Right lobe of liver (tissue), 6 donors: Measurements from ENCODE around the gene NCAPH2. TPM values are rescaled to one million over a fixed set of nuclear protein-coding genes. Genes with fewer than 3 reads are reported as not detected.
A peak's percentile ranks its signal among the peaks of the same experiment; 100 is the strongest.

ENCODE experiments used
- ATAC-seq, 4 donors: fragments of 200-7000 bp; cut with Tn5 transposase; one replicate each; pipeline ENCODE4 v1.9.1; 2020; ENCODE audit warnings: mild to moderate bottlenecking in 4 of 4, moderate library complexity in 4 of 4
- DNase-seq, 3 donors: peaks; one replicate each; pipeline ENCODE4 v3.0.0-alpha.2; 2020
- H3K27ac ChIP-seq, 3 donors: fragments of 200-600 bp; one replicate each; pipeline ENCODE4 v1.8.0; 2022
- H3K27me3 ChIP-seq, 2 donors: fragments of 200-600 bp; one replicate each; pipeline ENCODE4 v1.8.0; 2022
- H3K36me3 ChIP-seq, 4 donors: fragments of 200-600 bp; sonication (generic) in 1 of 4; one replicate each; pipeline versions ENCODE4 v1.5.1 to v1.8.0; 2017 to 2022; ENCODE audit warnings: control low read depth in 1 of 4
- H3K4me1 ChIP-seq, 4 donors: fragments of 200-600 bp; sonication (generic) in 1 of 4; one replicate each; pipeline versions ENCODE4 v1.5.1 to v1.8.0; 2017 to 2022; ENCODE audit warnings: control low read depth in 1 of 4
- H3K4me3 ChIP-seq, 3 donors: fragments of 200-600 bp; one replicate each; pipeline ENCODE4 v1.8.0; 2022
- H3K9me3 ChIP-seq, 4 donors: fragments of 200-600 bp; sonication (generic) in 1 of 4; one replicate each; pipeline versions ENCODE4 v1.5.1 to v1.8.0; 2017 to 2022; ENCODE audit warnings: control low read depth in 1 of 4
- CTCF ChIP-seq, 4 donors: fragments of 200-600 bp in 3 of 4; fragments of 450-650 bp in 1 of 4; IDR thresholded peaks; one replicate each; pipeline versions ENCODE4 v1.5.1 to v1.8.0; 2016 to 2022; ENCODE audit warnings: antibody characterized with exemption in 4 of 4, mild to moderate bottlenecking in 2 of 4
- POLR2A ChIP-seq: fragments of 450-650 bp; IDR thresholded peaks from one replicate; pipeline ENCODE4 v1.6.1; 2017; ENCODE audit warnings: antibody characterized with exemption, mild to moderate bottlenecking
- WGBS: methylation state at CpG from one replicate; pipeline ENCODE4 v1.1.6; 2018; ENCODE audit warnings: low coverage, low lambda C conversion rate; ENCODE audit not compliant: insufficient coverage; ENCODE audit errors: missing lambda C conversion rate; 5-methylcytosine and 5-hydroxymethylcytosine counted together
- intact Hi-C, 2 donors: fragments of 100-400 bp; cut with DNase I; formaldehyde crosslinking; loops; one replicate each; pipeline versions ENCODE4 v1.11.2 to v1.14.1; 2022
- long read RNA-seq: library from polyadenylated mRNA; unstranded; transcript quantifications from one replicate; pipeline ENCODE4 v2.0.0, GENCODE V29; 2019
- total RNA-seq, 6 experiments: library from RNA; depleted of rRNA in 2 of 6; stranded (reverse); fragments of >200 nt in 2 of 6; fragmentation: NEBNext Ultra II Directional in 3 of 6; extraction: Animal tissue kit (Norgen Biotek cat#: 25700) in 3 of 6; gene quantifications; one replicate each; pipeline versions ENCODE4 v1.1.0 to v1.2.4, GENCODE V29; 2016 to 2023
- donor health status: DM: no; HTN: yes; CAD: no.
- donor health status: DM: no; HTN: no; CAD: no.
- donor health status: DM: no; HTN: no; CAD: no.
- donor health status: DM: no; HTN: yes; CAD: no.
- donor health status: DM: no; HTN: yes; CAD: no.

The NCAPH2 gene
- 10 to 100 TPM; 11.4 to 17.3 (median 13.9) TPM for total RNA-seq
- long read RNA-seq, partial matches to known transcripts: 0 of 4 reads
- long read RNA-seq, other reads (novel, unspliced or antisense): 1 of 4 reads

DNA sequence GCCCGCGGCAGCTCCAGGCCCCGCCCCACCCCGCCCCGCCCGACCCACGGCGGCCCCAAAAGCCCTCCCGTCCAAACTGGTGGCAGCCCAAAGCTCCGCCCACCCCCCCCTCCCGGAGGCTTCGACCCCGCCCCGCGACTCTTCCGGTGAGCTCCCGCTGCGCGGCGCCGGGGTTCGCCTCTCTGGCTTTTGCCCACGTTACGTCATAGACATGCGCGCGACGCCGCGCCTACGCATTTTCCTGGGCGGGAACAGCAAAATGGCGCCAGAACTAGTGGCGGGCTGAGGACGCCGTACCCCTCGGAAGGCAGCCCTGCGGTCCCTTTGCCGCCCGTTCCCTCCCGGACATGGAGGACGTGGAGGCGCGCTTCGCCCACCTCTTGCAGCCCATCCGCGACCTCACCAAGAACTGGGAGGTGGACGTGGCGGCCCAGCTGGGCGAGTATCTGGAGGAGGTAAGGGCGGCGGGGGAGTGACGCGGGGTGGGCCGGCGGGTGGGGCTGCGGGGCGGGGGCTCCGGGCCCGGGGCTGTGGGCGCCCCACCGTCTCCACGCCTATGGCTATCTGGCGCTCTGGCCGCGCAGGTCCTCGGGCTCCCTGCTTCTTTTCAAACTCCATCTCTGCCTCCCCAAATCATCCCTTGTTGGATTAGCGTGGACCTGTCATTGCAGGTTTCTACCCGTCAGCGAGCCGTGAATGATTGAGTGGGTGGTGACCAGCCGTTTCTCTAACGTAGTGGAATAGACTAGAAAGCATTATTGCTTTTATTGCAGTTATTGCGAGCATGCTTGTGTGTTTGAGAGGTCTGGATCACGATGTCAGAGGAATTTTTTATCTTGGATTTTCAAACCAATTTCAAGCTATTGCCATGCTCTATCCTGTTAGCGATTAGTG lies at the start of gene NCAPH2:
Gene NCAPH2, plus strand, starts transcription at position 234 of the 894 bp plus-strand sequence. Its CDS starts 114 bp downstream, at position 348.
- no peaks in the 10 kb centered on the region for H3K9me3 ChIP-seq
- DNase-seq (peak; percentile 97 to 98 (median 97)), ATAC-seq (peak; percentile 80 to 89 (median 80))
- H3K27me3 ChIP-seq: no peaks in the 10 kb centered on the region
- under 1% methylated on average over 22 of the region's 76 CpGs for WGBS
- TF ChIP-seq CTCF (IDR thresholded peaks at IDR 0.05): no peak
- peak; percentile 56 for TF ChIP-seq POLR2A
- peaks cover 0 to 10% (median 4%) of the 10 kb centered on the region in 4 donors for H3K4me1 ChIP-seq
- intact Hi-C loops: no loop called here
- H3K36me3 ChIP-seq: peaks cover 0 to 12% (median under 1%) of the 10 kb centered on the region in 4 donors
- H3K4me3 ChIP-seq: peak within 1 kb of the TSS; percentile 90 to 93 (median 93)
- H3K27ac ChIP-seq: peak within 1 kb of the TSS; percentile 70 to 78 (median 73)

DNA sequence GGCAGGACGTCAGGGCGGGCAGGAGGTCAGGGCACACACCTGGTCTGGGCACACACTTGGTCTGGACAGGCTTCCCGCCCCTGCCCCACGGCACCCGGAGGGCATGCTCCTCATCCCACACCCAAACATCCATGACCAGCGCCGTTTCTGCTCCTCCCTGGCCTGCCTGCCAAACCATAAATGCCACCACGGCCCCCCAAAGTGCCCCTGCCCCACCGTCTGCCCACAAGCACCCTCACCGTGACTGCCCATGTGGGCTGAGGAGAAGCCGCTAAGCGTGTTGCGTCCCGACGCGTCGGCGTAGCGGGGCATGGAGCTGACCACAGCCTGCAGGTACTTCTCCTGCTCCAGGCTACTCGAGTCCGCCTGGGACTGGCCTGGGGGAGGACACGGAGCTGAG lies 49.0 kb upstream of the NCAPH2 start:
- no peaks in the 10 kb centered on the region for H3K4me1 ChIP-seq
- no peak overlapping the region for H3K4me3 ChIP-seq
- H3K27me3 ChIP-seq: no peaks in the 10 kb centered on the region
- ATAC-seq (no peak), DNase-seq (no peak)
- peaks cover 4 to 71% (median 36%) of the 10 kb centered on the region in 4 donors for H3K36me3 ChIP-seq
- no peak for TF ChIP-seq CTCF (IDR thresholded peaks at IDR 0.05)
- TF ChIP-seq POLR2A: no peak
- 71% methylated on average over 4 of the region's 22 CpGs for WGBS
- no peaks in the 10 kb centered on the region for H3K9me3 ChIP-seq
- intact Hi-C loops: no loop called here
- H3K27ac ChIP-seq: no peak overlapping the region

- Histone ChIP-seq H3K27me3 (no peaks in the 10 kb centered on the region), H3K27ac (no peak overlapping the region), H3K36me3 (peaks cover 4 to 71% (median 39%) of the 10 kb centered on the region in 4 donors), H3K4me1 (no peaks in the 10 kb centered on the region), H3K9me3 (no peaks in the 10 kb centered on the region), H3K4me3 (no peak overlapping the region)
- intact Hi-C loops: no loop called here
- ATAC-seq (peak in 1 of 4 donors; percentile 10), DNase-seq (no peak)
- no CpG with 5 or more reads among the region's 41 CpGs for WGBS
- TF ChIP-seq POLR2A (no peak), CTCF (IDR thresholded peaks at IDR 0.05) (no peak)
These were observed 48.4 kb upstream of the NCAPH2 start for GRCh38 chr22:50459496-50460140.

DNA sequence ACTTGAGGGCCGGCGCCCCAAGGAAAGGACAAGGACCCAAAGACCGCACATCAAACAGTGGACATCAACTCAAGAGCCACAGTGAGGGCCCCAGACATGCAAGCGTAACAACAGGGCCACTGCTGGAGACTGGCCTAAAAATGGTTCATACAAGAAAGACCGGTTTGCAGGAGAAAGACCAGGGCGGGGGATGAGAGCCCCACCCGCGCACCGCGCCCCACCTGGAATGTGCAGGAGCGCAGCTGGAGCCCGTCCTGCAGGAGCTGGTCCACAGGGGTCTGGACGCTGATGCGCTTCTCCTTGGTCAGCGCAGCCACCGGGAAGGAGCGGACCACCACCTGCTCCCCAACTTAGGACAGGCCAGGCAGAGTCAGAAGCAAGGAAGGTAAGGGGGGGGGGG lies 47.1 kb upstream of the NCAPH2 start:
- no peak overlapping the region for H3K4me3 ChIP-seq
- H3K36me3 ChIP-seq: peaks cover 4 to 71% (median 38%) of the 10 kb centered on the region in 4 donors
- 93% methylated on average over 9 of the region's 17 CpGs for WGBS
- ATAC-seq (no peak), DNase-seq (no peak)
- H3K27me3 ChIP-seq: no peaks in the 10 kb centered on the region
- intact Hi-C loops: no loop called here
- H3K27ac ChIP-seq: no peak overlapping the region
- H3K4me1 ChIP-seq: no peaks in the 10 kb centered on the region
- TF ChIP-seq POLR2A: no peak
- no peak for TF ChIP-seq CTCF (IDR thresholded peaks at IDR 0.05)
- no peaks in the 10 kb centered on the region for H3K9me3 ChIP-seq
